ENCODE results near the gene SLC24A3.
"Not testable (repeated sequence)": the region's sequence is repeated elsewhere in the genome, so short reads cannot be mapped to it uniquely, and the experiment has no call there.

Gene SLC24A3

DNA sequence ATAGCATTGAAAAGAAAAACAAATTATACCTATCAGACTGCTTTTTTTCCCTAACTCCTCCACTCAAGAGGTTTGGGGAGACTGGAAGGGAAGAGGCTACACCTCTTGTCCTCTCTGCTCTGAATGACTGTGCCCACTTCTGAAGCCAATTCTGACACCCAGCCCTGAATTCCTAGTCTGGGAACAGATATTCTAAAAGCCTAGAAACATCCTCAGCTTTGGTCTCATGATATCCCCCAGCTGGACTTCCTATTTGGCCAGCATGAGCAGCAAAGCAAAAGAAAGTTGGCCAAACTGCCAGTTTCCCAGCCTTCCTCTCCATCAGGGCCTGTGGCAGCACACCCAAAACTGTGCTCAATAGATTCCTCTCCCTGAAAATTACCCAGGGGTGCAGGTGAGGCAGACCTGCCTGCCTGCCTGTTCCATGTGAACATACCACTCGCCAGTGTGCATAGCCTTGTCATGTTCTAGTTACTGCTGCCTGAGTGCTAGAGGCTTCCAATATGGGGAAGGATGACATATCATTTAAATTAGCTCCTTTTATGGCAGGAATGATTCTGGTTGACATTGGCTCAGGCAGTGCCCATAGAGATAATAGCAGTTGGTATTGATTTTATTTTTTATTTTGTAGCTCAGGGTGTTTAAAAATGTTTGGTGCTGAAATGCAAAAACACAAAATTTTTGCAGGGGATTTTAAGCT, 393.5 kb downstream of the SLC24A3 start:
- DNase-seq, result no peak

DNA sequence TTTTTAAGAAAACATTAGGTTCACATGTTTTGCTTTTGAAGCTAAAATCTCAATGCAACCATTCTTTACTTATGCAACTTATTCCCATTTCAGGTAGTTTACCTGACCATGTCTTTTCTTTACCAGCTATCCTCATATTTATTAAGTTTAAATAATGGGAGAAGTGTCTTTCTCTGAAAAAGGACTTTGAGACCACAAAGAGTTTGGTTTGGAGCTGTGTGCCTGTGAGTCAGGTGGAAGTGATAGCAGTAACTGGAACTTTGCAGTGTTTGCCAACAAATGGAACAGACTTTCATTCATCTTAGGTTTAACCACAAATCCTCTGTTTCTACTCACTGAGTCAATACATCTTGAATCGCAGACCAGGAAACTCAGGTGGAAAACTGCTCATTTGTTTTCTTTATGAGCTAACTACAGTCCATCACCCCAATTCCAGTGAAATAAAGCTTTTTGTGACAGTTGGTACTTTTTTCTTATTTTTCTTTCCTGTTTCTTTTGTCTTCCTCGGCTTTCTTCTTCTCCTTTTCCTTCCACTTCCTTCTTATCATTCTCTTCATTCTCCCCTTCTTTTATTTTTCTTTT, 397.3 kb downstream of the SLC24A3 start:
- DNase-seq, result no peak

DNA sequence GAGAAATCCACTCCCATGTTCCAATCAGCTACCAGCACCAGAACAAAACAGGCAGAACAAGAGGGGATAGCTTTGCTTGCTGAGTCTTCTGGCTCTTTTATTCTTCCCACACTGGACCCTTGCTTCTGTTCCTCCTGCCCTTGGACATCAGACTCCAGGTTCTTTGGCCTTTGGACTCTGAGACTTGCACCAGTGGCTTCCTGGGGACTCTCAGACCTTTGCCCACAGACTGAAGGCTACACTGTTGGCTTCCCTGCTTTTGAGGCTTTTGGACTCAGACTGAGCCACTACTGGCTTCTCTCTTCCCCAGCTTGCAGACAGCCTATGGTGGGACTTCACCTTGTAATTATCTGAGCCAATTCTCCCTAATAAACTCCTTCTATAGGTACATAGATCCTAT, 403.2 kb downstream of the SLC24A3 start:
- no peak for DNase-seq

DNA sequence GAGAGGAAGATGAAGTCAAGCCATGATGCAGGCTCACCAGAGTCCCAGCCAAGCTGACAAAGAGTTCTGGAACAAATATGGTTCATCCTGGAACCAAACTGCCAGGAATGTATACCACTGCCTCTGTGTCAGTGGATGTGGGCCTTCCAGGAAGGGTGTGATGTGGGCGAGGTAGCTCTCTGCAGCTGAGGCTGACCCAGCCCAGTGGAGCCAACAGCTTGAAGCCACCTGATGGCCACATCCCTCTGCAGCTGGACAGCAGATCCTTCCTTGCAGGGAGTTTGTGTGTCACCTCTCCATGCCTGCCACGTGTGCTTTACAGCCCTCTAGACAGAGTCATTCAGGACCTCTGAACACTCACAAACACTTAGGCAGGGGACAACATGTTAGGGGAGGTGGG, 403.6 kb downstream of the SLC24A3 start:
- DNase-seq, result no peak

DNA sequence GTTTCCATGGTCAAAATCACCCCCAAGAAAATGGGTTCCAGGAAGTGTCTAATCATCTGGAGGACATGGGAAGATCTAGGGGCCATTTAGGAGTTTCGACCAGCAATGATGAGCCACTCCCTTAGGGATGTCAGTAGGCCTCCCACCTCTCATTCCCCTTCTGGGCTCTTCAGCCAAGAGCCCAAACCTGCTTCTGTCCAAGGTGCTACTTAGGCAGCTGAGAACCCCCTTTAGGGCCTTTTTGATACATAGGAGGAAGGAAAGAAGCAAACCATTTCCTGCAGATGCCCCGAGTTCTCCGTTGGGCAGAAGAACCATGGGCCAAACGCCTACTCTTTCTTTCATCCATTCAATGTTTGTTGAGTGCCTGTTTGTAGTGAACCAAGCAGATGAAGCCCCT, 404.2 kb downstream of the SLC24A3 start:
- no peak for DNase-seq

DNA sequence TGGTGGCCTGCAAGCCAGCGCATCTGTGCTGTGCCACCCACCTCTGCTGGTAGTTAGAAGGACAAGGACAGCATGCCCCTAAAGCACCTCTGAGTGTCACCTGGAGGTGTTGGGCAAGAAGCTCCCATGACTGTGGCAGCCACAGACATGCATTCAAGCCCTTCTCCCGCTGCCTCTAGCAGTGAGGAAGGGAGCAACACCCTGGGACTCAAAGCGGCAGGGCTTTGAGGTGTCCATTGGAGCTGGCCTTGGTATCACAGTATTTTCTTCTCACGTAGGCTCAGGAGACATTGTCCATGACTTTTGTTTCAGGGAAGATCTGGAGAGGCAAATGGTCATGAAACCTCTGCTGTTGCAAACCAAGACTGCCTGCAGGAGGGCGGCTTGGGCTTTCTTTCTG, 404.8 kb downstream of the SLC24A3 start:
- DNase-seq, result no peak

DNA sequence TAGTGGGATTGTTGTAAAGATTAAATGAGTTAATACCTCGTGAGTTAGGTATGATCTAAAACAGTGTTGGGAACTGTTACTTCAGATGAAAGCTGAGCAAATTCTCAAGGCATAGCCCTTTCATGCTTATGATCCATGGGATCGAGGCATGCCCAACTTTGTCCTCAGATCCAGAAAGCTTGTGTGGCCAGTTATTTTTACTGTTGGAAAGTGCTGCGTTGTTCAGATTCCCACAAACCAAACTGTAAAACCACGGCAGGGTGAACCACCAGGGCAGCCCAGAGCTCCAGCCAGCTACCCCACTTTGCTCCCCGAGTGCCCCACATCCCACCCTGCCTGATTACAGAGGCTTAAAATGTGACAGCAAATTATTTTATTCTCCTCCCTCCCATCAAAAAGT, 406.3 kb downstream of the SLC24A3 start:
- DNase-seq, result no peak

DNA sequence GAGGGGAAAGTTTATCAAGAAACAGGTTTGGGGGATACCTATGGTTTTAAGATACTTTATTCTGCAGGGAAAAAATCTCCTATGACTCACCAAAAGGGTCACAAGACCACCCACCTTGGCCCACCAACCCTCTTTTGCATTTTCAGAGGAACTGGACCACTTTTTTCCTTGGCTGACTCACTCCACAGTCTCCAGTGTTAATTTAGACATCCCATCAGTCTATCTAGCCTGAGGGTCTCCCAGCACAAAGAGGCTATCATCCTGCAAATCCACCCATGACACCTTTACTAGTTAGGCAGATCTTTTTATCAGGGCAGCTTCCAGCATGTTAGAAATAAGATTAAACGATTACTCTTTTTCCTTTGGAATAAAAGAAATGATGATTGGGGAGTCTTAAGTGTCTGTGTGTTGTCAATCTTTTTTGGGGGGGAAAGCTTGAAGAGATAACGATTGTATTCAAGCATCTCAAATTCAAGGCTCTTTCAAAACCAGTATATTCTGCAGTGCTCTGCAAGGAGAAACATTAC, 407.5 kb downstream of the SLC24A3 start:
- no peak for DNase-seq

DNA sequence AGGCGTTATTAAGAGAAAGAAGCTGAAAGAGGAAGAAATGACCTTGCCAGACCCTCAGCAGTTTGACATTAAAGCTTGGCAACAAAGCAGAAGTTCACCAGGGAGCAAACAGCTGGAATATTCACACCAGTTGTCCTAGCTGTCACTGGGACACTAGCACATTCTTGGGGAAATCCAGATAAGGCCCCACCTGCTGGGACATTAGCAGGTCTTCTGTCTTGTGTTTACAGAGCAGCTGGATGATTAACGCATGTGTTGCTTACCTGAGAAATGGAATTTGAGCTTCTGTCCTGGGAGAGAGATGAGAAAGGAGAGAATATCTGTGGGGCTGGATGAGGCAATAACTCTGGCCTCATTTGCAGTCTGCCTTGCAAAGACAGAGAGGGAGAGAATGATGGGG, 408.0 kb downstream of the SLC24A3 start:
- DNase-seq, result no peak

DNA sequence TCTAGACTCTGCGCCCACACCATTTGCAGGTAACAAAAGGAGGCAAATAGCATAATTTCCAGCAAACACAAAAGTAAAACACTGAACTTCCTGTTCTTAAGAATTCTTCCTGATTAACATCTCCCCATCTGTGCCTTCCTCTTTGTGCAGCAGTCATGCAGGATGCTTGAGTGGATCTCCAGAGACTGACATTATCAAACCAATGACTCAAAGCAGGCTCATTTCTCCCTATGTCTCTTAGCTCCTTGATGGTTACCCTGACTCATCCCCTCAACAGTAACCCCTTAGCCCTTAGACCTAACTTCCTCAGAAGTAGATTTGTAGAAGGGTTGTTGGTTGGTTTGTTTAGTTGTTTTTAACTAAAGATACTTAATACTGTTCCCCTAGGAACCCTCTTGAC, 408.6 kb downstream of the SLC24A3 start:
- no peak for DNase-seq

DNA sequence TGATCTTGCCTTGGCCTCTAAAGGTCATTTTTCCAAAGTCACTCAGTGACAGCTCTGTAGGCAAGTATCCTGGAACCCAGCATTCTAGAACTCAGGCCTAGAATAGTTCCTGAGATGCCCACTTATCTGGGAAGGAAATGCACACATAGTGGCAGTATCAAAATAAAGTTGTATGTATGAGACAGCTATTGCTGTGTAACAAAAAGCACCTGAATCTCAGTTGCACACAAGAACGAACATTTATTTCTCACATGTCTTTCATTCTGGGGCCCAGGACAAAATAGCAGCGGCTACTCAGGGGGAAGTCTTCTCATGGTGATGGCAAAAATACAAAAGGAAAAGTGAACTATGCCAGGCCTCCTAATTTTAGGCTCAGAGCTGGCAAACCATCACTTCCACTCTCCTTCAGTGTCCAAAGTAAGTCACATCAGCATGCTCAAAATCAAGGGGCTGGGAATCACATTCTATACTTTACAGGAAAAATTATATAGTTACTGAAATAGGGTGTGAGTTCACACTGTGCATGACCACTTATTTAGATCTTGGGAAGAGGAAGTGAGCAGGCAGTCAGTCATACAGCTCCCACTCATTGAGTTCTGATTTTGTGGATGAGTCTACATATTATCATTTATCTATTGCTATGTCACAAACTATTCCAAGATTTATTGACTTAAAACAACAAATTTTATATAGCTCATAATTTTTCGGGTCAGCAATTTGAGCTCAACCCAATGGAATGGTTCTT, 412.0 kb downstream of the SLC24A3 start:
- no peak for DNase-seq

DNA sequence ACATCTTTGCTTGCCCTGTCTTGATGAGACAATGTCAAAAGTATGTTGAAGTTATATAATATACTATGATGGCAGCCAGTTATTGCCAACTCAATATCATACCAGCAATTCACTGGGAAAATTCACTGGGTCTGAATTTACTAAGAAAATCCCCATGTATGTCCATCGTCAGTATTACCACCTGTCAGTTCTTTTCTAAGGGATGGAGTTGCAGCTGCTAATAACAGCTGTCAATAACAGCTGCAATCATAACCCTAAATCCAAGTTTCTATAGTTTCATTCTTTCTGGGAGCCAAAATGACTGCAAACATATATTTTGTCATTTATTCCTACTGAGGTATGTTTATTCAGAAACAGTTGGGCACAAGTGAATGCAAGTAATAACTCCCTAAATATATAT, 413.0 kb downstream of the SLC24A3 start:
- DNase-seq, result no peak

DNA sequence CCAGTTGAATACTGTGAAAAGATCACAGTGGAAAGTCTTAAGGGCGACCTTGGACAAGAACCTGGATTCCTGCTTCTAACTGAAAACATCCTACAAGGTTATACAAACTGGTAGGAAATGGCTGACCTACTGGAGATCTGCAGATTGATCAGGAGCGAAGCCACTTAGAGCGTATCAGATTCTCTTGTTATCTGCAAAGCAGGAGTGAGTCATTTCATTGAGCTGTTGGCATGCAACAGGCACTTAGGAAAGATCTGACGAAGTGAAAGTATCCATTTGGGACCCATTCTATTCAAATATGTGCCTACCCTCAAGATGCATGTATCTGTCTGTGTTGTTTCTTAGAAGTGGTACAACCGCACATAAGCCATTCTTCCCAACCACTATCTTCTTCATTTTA, 414.5 kb downstream of the SLC24A3 start:
- no peak for DNase-seq

DNA sequence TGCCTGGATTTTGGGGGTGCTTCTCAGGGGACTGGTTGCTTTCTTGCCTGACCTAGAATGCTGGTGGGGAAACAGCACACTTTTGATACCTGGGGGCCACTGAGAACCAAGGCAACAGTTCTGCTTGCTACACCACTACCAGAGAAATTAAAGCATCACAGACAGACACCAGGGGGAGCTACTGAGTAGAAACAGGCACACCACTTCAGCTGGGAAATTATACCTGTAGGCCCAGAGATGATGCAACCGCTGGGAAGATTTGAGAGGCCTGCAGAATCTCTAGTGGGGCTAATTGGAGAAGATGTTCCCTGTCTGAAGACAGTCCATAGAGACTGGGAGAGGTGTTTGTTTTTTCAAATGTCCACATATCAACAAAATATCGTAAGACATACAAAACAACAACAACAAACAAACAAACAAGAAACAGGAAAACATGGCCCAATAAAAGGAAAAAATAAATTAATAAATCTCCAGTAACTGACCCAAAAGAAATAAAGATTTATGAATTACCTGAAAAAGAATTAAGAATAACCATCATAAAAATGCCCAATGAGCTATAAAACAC, 416.2 kb downstream of the SLC24A3 start:
- no peak for DNase-seq

DNA sequence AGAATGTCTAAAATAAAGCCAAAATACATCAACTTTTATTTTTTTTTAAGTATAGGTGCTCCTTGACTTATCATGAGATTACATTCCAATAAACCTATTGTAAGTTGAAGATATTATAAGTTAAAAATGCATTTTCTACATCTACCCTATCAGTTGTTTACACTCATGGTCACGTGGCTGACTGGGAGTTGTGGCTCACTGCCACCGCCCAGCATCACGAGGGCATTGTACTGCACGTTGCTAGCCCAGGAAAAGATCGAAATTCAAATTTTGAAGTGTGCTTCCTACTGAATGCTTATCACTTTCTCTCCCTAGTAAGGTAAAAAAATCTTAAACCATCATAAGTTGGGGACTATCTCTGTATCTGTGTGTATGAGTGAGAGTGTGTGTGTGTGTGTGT, 419.0 kb downstream of the SLC24A3 start:
- DNase-seq, result no peak

DNA sequence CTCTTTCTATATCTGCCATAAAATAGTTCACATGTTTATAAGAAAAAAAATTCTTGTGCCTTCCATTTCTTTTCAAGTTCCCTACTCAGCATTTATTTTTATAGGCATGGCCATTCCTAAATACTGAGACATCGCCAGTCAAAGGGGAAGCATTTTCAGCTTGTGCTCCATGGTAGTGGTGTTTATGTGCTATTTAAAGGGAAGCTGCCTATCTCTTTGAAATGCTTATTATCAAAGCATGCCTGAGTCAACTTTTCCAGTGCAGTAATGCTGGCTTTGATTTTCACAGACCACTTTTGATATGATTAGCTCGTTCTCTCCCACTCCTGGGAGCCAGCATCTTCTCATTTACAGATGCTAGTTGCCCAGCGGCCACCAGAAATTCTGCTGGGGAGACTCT, 421.5 kb downstream of the SLC24A3 start:
- no peak for DNase-seq

DNA sequence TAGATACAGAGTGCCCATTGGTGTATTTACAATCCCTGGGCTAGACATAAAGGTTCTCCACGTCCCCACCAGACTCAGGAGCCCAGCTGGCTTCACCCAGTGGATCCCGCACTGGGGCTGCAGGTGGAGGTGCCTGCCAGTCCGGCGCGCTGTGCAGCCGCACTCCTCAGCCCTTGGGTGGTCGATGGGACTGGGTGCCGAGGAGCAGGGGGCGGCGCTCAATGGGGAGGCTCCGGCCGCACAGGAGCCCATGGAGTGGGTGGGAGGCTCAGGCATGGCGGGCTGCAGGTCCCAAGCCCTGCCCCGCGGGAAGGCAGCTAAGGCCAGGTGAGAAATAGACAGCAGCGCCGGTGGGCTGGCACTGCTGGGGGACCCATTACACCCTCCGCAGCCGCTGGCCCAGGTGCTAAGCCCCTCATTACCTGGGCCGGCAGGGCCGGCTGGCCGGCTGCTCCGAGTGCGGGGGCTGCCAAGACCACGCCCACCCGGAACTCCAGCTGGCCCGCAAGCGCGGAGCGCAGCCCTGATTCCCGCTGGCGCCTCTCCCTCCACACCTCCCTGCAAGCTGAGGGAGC, 427.1 kb downstream of the SLC24A3 start:
- not testable (repeated sequence) for DNase-seq

DNA sequence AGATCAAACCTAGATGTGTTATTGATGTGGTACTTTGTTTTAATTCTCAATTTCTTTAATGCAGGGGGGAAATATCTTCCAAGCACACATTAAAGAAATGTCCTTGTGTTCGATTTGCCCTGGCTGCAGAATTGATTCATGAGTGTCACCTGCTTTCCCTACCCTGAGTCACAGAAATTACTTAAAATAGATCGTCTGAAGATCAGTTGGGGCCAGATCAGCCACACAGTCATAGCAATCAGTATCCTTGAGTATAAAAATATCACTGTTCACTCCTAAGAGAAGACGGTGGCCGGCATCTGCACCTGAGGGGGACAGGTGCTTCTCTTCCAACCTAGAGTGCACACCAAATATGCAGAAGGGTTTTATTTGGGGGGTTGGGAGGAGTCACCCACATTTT, 430.4 kb downstream of the SLC24A3 start:
- no peak for DNase-seq

DNA sequence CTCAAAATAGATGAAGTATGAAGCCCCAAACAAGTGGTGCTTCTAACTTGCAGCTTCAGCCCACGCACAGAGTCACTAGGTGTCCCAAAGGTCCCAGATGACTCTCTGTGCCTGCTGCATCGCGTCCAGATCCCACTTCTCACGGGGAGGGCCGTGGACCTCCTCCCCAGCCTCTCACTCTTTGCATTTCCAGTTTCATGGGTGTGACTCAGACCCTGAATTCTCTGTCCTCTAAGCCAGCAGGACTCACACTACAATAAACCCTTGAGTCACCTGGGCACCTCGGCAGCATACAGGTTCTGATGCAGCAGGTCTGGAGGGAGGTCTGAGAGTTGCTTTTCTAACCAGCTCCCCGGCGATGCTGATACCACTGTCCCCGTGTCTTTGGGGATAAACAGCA, 431.6 kb downstream of the SLC24A3 start:
- no peak for DNase-seq

DNA sequence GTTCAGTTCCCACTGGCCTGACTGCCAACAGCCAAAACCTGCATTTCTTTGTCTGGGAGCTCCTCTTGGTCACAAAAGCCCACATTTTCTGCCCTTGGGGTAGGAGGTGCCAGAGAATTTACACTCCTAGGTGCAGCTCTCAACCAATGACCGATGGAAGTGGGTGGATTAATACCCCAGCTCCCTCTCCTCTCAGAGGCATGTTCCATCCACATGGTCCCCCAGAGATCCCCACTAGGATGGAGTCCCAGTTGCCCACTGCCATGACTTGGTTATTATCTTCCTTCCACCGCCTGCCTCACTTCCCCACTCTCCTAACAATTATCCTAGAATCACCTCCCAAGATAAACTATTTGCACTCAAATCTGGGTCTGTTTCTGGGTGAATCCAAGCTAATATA, 434.5 kb downstream of the SLC24A3 start:
- DNase-seq, result no peak

DNA sequence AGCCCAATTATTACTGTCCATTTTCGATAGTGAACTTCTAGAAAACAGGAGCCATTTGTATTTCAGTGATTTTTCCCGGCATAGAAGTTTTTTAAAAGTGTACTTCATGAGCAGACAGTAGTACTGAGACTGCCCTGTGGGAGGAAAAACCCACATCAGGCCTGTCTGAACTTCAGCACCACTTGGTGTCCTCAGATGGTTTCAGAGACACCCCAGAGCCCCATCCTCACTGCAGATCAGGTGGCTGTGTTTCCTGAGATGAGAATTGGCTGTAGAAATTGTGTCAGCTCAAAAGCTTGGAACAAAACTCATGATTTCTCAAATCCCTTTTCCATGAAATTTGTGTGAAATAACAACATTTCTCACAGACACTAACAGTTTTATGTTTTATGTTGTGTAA, 435.6 kb downstream of the SLC24A3 start:
- no peak for DNase-seq

DNA sequence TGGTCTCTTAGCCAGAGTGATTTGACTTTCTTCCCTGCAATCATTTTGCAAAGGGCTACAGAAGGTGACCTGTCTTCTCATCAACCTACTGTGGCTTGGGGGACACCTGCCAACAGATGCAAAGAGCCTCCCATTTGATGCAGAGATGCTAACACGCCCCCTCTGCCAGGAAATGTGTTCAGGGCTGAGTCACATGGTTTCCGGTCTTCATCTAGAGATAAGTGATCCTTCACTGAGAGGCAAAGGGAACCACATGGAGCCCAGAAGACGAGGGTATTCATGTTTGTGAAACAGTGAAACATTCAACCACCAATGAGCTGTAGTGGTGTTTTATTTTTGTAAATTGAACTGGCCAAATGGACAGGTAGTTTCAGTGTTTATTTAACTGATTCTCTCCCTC, 436.6 kb downstream of the SLC24A3 start:
- DNase-seq, result no peak

DNA sequence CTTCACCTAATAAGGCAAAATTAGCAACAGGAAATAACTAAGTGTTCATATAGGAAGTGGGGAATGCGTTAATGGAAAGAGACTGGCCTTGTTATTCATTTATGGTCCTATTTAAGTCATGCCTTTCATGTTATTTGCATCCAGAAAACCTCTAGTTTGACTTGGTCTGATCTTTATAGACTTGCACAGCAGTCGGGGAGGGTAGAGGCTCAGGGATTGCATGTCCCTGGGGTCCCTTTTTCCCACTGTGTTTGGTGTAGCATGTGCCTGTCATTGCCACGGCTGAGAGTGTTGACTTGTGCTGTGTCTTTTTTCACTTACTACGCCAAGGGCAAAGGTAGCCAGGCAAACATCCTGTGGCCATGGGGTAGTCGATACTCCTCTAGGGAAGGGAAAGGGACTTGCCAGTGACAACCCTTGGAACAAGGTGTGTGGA, 440.2 kb downstream of the SLC24A3 start:
- DNase-seq, result no peak

Data from activated CD4-positive, alpha-beta T cell treated with anti-CD3 and anti-CD28 coated beads for 1 hour (primary cell).